Naive B cell (primary cell): ENCODE results near the gene LRCOL1. TPM values are rescaled to one million over a fixed set of nuclear protein-coding genes. Genes with fewer than 3 reads are reported as not detected.

Source experiments
- ATAC-seq, 2 donors: fragments of 150-1000 bp; cut with Tn5 transposase; 2 replicates each; pipeline ENCODE4 v1.10.0; 2021; ENCODE audit warnings: low read depth in 2 of 2, mild to moderate bottlenecking in 2 of 2, moderate library complexity in 2 of 2
- DNase-seq: peaks from one replicate; pipeline ENCODE4 v3.0.0; 2022
- H3K27ac Mint-ChIP-seq, 6 donors: one replicate each; pipeline ENCODE4 v1.8.0; 2020 to 2022; ENCODE audit warnings: mild to moderate bottlenecking in 6 of 6, mixed read lengths in 6 of 6, moderate library complexity in 5 of 6, inconsistent platforms in 2 of 6
- H3K27me3 Mint-ChIP-seq, 3 donors: one replicate each; pipeline ENCODE4 v1.8.0; 2021 to 2022; ENCODE audit warnings: mixed read lengths in 3 of 3, mild to moderate bottlenecking in 1 of 3
- H3K36me3 Mint-ChIP-seq, 2 donors: one replicate each; pipeline ENCODE4 v1.8.0; 2020 to 2022; ENCODE audit warnings: mixed read lengths in 2 of 2, inconsistent platforms in 1 of 2, mild to moderate bottlenecking in 1 of 2
- H3K4me1 Mint-ChIP-seq, 3 donors: one replicate each; pipeline ENCODE4 v1.8.0; 2020 to 2022; ENCODE audit warnings: mixed read lengths in 3 of 3, inconsistent platforms in 1 of 3, mild to moderate bottlenecking in 1 of 3, moderate library complexity in 1 of 3
- H3K4me3 Mint-ChIP-seq, 8 donors: one replicate each; pipeline ENCODE4 v1.8.0; 2020 to 2022; ENCODE audit warnings: mild to moderate bottlenecking in 8 of 8, mixed read lengths in 8 of 8, moderate library complexity in 8 of 8, inconsistent platforms in 2 of 8
- H3K9me3 Mint-ChIP-seq, 7 donors: one replicate each; pipeline ENCODE4 v1.8.0; 2020 to 2022; ENCODE audit warnings: mixed read lengths in 7 of 7, mild to moderate bottlenecking in 5 of 7, inconsistent platforms in 2 of 7, moderate library complexity in 1 of 7
- polyA plus RNA-seq, 6 donors: library from polyadenylated mRNA; unstranded; fragments of 300-500 nt; fragmentation: Illumina TruSeq; gene quantifications; one replicate each; pipeline ENCODE4 v1.2.3, GENCODE V29; 2021; ENCODE audit warnings: low read depth in 6 of 6

The LRCOL1 gene
- polyA plus RNA-seq, 6 donors from 2014 or later = not detected

DNA sequence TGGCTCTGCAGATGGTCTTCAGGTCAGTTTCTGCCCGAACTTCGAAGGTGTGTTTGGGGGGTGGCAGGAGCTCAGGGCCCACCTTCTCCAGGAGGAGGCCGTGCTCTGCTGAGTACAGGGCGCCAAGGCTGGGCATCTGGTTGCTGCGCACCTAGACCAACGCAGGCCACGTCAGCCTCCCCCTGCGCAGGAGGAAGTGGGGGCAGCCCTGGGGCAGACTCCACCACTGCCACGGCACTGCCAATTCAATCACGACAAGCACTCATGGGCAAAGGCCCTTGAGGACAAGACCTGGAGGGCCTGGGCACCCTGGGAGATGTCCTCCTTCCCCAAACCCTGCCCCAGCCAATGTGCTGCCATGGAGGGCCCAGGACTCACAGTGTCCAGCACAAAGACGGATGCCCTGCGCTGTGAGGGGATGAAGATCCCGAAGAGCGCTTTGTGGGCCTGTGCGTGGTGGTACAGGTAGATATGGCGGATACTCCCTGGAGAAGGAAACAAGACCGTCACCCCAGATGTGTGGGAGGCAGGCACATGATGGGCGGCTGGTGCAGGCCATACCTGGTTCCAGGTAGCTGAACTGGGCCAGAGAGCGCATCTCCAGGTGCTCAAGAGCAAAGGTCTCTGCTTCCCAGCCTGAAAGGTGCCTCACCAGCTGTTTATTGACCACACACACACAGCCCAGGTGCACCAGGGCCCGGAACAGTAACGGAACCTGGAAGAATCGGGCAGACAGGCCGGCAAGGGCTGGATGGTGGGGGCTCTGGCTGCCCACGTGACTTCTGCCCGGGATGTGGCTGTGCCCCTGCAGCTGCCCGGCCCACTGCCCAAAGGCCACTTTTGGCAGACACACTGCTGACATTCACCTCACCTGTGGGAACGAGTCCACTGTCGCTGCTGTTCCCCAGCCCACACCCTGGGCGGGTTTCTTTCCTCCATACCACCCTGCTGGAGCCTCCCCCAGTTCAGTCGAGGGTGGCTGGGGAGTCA lies 32.8 kb upstream of the LRCOL1 start:
- H3K4me1 Mint-ChIP-seq = peaks cover 0 to 6% (median 5%) of the 10 kb centered on the region in 3 donors
- ATAC-seq (no peak), DNase-seq (no peak)
- no peaks in the 10 kb centered on the region for H3K9me3 Mint-ChIP-seq
- H3K27ac Mint-ChIP-seq = no peak overlapping the region
- H3K36me3 Mint-ChIP-seq = peaks cover 0 to 8% of the 10 kb centered on the region in 2 donors
- no peaks in the 10 kb centered on the region for H3K27me3 Mint-ChIP-seq
- H3K4me3 Mint-ChIP-seq = no peak overlapping the region

DNA sequence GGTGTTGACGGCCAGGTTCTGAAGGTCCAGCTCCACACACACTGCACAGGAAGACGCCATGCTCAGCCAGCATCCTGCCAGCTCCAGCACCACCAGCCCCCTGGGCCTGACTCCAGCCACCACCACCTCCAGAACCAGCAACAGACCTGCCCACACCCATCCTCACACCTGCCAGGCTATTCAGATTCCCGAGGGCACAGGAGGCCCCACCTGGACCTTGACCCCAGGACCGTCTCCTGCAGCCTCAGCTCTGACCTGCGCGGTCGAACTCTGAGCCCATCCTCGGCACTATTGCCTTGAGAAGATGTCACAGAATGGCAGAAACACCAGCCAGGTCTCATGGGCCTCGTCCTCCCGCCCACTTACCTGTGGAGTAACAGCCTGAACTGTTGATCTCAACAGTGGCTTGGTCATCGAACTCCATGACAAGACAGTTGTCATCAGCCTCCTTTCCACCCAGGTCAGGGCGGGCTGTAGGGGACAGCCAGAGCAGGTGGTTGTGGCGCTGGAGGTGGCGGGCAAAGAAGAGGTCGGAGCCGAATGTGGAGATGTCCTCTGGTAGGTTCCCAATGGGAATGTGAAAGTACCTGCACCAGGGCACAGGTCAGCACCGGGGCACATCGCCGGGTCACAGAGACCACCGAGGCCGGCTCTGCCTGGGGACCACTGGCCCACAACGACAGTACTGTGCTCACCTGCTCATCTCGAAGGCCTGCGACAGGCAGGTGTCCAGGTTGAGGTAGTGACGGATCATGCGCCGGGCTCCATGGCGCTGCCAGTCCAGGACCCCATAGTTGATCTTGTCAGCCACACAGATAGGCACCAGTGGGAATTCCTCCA lies 31.6 kb upstream of the LRCOL1 start:
- no peaks in the 10 kb centered on the region for H3K9me3 Mint-ChIP-seq

DNA sequence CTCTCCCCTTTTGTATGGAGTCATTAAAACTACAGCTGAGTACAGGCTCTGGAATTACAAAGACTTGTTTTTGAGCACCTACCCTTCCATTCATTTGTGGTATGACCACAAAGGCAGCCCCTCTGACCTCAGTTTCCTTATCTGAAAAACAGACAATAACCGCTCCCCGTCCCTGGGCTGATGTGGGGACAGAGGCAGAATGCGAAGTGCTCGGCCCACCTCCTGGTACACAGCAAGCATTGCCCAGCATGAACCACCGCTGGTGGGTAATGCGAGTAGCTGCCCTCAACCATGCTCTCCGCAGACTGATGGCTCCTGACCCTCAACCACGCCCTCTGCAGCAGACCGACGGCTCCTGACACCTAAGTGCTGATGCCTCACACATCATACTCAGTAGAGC lies 30.6 kb upstream of the LRCOL1 start:
- ATAC-seq = no peak
- no peak for DNase-seq
- Mint-ChIP-seq H3K4me1 (peaks cover 0 to 6% (median 5%) of the 10 kb centered on the region in 3 donors), H3K27ac (no peak overlapping the region), H3K27me3 (no peaks in the 10 kb centered on the region), H3K9me3 (no peaks in the 10 kb centered on the region), H3K36me3 (peaks cover 4 to 7% of the 10 kb centered on the region in 2 donors), H3K4me3 (no peak overlapping the region)

More for the DNA sequence above, 31.6 kb upstream of the LRCOL1 start:
- Mint-ChIP-seq H3K27me3 (no peaks in the 10 kb centered on the region), H3K27ac (no peak overlapping the region), H3K36me3 (peaks cover 0 to 5% of the 10 kb centered on the region in 2 donors), H3K4me3 (no peak overlapping the region), H3K4me1 (peaks cover 0 to 6% (median 5%) of the 10 kb centered on the region in 3 donors)
- no peak for DNase-seq
- ATAC-seq = no peak

DNA sequence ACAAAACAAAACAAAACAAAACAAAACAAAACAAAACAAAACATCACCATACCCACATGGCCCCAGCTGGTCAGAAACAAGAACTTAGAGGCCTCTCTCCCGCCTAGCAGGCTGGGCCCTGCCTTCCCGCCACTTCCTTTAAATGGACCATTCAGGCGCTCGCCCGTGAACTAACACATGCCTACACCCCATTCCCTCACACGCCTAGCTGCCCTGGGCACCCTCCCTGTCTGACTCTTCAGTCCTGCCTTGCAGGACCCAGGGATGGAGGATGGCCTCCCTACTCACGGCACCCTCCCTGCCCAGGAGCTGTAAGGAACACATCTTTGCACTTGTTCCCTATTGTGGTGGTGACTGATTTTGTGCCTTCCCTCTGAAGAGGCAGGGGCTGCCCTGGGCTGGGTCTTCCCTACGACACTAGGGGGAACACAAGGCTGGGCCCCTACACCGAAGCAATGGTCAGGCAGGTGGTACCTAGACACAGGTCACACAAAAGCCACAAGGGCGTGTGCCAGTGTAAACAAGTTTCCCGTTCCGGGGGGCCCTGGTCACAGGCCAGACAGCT lies 29.7 kb upstream of the LRCOL1 start:
- ATAC-seq = no peak
- Mint-ChIP-seq H3K36me3 (peaks cover 13 to 15% of the 10 kb centered on the region in 2 donors), H3K27ac (peak overlapping the region in 2 of 6 donors; percentile 61 to 78), H3K9me3 (no peaks in the 10 kb centered on the region), H3K4me1 (peaks cover 0 to 10% (median 5%) of the 10 kb centered on the region in 3 donors), H3K4me3 (no peak overlapping the region), H3K27me3 (no peaks in the 10 kb centered on the region)
- no peak for DNase-seq

DNA sequence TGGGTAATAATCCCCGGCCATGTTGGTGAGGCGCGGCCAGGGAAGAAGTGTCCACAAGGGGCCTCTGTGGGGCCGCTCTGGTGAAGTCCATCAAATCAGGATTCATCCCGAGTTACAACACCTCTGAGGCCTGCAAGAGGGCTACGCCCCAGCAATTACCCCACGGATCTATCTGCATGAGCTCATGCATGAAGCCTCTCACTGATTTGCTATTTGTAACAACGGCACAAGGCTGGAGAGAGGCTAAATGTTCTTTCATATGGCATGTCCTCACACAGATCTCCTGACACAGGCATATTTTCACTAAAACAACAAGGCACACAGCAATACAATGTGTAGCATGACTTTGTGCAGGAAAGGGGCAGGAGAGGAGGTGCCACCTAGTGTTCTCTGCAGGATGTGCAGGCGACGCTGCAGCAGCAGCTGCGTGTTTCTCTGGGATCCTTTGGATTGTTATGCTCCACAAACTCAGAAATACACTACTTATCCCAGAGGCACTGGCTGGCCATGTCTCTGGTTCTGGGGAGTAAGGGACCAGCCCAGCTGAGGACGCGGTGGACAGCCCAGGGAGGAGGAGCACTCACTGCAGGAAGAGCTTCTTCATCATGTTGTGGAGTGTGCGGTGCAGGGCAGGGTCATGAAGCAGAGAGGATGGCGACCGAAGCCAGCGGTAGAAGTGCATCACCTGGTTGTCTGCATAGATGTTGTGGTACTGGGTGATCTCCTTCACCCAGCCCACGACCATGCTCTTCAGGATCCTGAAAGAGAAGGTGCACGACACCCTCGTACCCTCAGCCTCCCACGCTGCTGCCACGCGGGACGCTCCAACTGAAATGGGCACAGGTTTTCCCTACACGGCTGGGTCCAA lies 28.4 kb upstream of the LRCOL1 start:
- Mint-ChIP-seq H3K4me3 (peak overlapping the region in 1 of 8 donors; percentile 60), H3K27ac (peak overlapping the region in 1 of 6 donors; percentile 23), H3K36me3 (peaks cover 15 to 24% of the 10 kb centered on the region in 2 donors), H3K27me3 (no peaks in the 10 kb centered on the region), H3K9me3 (no peaks in the 10 kb centered on the region), H3K4me1 (peaks cover 5 to 11% (median 6%) of the 10 kb centered on the region in 3 donors)
- ATAC-seq = no peak
- no peak for DNase-seq

DNA sequence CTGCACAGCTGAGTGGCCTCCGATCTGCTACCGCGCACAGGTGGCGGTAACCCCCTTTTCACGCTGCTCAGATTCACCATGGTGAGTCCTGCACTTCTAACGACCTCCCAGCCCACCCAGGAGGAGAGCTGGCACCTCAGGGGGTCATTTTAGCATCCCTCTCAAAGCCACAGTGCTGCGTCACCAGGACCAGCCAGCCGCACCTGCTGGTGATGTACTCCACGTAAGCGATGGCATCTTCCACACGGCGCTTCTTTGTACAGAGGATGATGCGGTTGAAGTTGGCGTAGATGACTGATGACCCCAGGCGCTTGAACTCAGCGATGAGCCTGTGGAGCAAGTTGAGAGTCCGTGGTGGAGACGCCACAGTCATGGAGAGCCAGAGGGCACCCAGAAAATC lies 27.4 kb upstream of the LRCOL1 start:
- Mint-ChIP-seq H3K36me3 (peaks cover 15 to 24% of the 10 kb centered on the region in 2 donors), H3K9me3 (no peaks in the 10 kb centered on the region), H3K27ac (no peak overlapping the region), H3K4me3 (no peak overlapping the region), H3K4me1 (peaks cover 10 to 15% (median 11%) of the 10 kb centered on the region in 3 donors), H3K27me3 (no peaks in the 10 kb centered on the region)
- DNase-seq = no peak
- ATAC-seq = no peak

DNA sequence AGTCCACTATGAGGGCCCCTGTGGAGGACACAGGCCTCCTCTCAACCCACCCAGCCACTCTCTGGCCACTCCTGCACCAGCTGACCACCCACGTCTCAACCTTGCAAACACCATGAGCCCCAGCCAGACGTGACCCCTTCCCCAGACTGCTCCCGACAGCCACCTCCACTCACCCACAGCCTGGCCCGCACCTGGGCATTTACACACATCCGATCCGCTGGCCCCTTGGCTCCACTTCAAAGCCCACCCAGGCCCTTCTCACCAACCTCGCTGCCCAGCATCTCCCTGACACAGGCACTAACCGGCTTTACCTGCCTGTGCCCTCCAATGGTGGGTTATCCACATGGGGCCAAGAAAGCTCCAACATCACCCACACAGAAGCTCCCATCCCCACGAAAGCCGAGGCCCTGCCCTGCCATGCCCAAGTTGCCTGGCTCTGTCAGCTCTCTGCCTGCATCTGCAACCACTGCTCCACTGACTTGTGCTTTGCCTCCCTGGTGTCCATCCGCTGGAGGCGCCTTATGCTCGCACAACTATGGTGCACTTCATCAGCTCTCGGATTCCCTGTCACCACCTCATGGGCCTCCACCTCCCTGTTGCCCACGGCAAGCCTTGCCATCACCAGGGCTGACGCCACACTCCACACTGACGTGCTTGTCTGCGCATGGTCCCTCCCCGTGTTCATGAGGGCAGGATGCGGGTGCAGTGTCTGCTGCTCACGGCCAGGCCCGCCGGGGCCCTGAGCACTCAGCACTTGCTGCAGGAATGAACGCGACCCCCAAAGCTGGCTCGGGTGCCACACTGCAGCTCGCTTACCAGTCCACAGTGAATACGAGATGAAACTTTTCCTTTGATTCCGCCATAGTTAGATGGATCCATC lies 24.9 kb upstream of the LRCOL1 start:
- Mint-ChIP-seq H3K4me3 (peak overlapping the region in 3 of 8 donors; percentile 5 to 63 (median 22)), H3K36me3 (peaks cover 20 to 37% of the 10 kb centered on the region in 2 donors), H3K27ac (peak overlapping the region in 2 of 6 donors; percentile 57 to 85), H3K9me3 (no peaks in the 10 kb centered on the region), H3K27me3 (no peaks in the 10 kb centered on the region), H3K4me1 (peaks cover 10 to 16% (median 11%) of the 10 kb centered on the region in 3 donors)
- DNase-seq (no peak), ATAC-seq (no peak)

DNA sequence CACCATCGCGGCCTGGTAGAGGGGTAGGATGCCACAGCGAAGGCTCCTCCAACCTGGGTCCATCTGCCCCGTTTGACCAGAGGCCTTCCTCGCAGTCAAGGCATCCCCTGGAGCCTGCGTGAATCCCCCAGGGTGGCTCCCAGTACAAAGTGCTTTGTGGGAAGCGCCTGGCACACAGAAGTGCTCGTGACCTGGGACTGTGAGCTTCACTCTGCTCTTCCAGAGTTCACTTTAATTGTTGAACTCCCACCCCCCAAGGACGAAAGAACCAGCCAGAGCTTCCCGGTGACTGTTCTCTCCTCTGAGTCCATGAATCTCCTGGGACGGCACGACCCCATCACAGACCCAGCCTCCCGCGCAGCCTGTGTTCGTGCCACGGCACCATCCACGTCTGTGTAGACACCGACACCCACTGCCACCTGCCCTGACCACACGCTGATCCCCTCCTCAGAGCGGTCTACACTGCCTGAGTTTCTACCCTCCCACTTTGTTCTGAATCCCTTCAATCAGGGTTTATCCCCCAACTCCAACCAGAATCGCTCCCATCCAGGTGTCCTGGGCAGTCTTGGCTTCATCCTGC lies 24.1 kb upstream of the LRCOL1 start:
- Mint-ChIP-seq H3K27me3 (no peaks in the 10 kb centered on the region), H3K4me1 (peaks cover 5 to 16% (median 11%) of the 10 kb centered on the region in 3 donors), H3K36me3 (peaks cover 28 to 45% of the 10 kb centered on the region in 2 donors), H3K27ac (peak overlapping the region in 2 of 6 donors; percentile 33 to 95), H3K4me3 (peak overlapping the region in 1 of 8 donors; percentile 25), H3K9me3 (no peaks in the 10 kb centered on the region)
- ATAC-seq = no peak
- DNase-seq = no peak

DNA sequence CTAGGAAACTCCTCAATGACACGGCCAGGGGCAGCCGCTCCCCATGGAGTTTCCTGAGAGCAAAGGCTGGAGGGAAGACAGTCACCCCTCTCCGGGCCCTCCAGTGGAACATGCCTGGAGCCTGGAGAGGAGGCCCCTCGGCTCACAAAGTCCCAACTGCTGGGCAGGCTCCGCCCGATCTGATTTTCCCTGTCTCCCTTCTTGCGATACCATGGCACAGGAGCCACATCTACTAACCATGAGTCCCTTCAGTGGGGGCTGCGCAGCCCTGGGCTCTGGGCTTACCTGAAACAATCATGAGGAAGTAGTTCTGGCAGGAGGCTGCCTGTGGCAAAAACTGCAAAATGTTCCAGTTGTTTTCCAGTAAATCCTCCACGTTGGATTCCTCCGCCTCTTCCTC lies 23.5 kb upstream of the LRCOL1 start:
- peak overlapping the region in 2 of 6 donors; percentile 29 to 67 for H3K27ac Mint-ChIP-seq

DNA sequence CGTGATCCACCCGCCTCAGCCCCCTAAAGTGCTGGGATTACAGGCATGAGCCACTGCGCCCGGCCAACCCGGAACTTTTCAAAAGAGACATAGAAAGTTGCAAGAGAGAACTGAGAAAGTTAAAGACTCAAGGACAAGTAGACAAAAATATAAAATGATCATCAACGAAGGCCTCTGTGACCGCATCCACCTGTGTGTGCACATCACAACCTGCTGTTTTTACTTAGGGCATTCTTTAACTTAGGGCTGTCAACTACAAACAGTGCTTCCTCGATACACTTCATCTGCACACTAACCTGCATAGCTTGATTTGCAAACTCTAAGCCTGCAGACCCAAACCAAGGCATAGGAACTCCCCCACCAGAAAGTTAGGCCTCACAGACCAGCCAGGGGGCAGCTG lies 23.0 kb upstream of the LRCOL1 start:
- ATAC-seq (peak in 1 of 2 donors; percentile 10), DNase-seq (no peak)
- H3K27me3 Mint-ChIP-seq = no peaks in the 10 kb centered on the region
- peaks cover 5 to 16% (median 8%) of the 10 kb centered on the region in 3 donors for H3K4me1 Mint-ChIP-seq
- no peaks in the 10 kb centered on the region for H3K9me3 Mint-ChIP-seq
- H3K4me3 Mint-ChIP-seq = peak overlapping the region in 3 of 8 donors; percentile 16 to 35 (median 20)
- peak overlapping the region in 4 of 6 donors; percentile 53 to 84 (median 73) for H3K27ac Mint-ChIP-seq
- H3K36me3 Mint-ChIP-seq = peaks cover 38 to 47% of the 10 kb centered on the region in 2 donors

More for the DNA sequence above, 23.5 kb upstream of the LRCOL1 start:
- Mint-ChIP-seq H3K9me3 (no peaks in the 10 kb centered on the region), H3K4me3 (no peak overlapping the region), H3K36me3 (peaks cover 34 to 47% of the 10 kb centered on the region in 2 donors), H3K4me1 (peaks cover 5 to 16% (median 10%) of the 10 kb centered on the region in 3 donors), H3K27me3 (no peaks in the 10 kb centered on the region)
- no peak for ATAC-seq
- no peak for DNase-seq

DNA sequence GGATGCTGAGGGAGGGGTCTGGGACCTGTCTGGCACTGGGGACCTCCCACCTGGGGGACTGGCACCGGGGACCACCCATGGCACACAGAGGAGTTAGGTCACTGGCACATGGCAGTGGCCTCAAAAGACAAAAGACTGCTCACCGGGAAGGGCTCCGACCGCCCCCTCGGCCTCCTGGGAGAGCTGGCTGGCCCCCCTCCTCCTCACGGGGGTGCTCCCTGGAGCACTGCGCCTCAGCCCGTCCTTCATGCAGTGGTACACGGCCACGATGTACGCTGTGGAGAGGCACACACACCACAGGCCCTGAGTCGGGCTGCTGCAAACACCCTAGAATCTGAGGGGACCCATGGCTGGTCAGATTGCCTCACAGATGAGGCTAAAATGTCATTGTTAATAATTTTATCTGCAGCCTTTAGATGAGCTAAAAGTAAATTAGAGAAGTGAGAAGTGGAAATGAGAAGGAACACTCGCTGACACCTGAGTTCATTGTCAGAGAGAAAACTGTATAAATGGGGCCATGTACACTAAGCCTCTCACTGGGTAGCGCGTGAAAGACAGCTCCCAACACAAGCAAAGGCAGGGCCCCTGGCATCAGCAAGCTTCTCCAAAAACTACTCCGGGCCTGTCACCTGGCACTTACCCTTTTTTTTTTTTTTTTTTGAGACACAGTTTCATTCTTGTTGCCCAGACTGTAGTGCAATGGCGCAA lies 22.3 kb upstream of the LRCOL1 start:
- peaks cover 38 to 47% of the 10 kb centered on the region in 2 donors for H3K36me3 Mint-ChIP-seq
- peak; percentile 73 to 76 for ATAC-seq
- DNase-seq = peak; percentile 42
- peak overlapping the region in 4 of 8 donors; percentile 16 to 42 (median 28) for H3K4me3 Mint-ChIP-seq
- no peaks in the 10 kb centered on the region for H3K9me3 Mint-ChIP-seq
- H3K27me3 Mint-ChIP-seq = no peaks in the 10 kb centered on the region
- peak overlapping the region in 3 of 6 donors; percentile 53 to 84 (median 79) for H3K27ac Mint-ChIP-seq
- peaks cover 5 to 16% (median 8%) of the 10 kb centered on the region in 3 donors for H3K4me1 Mint-ChIP-seq
